ENCODE results near the gene ARNT2. TPM values are rescaled to one million over a fixed set of nuclear protein-coding genes. Genes with fewer than 3 reads are reported as not detected.

Gene ARNT2
- total RNA-seq, 1 experiment from 2014 or later: 16.8 TPM

DNA sequence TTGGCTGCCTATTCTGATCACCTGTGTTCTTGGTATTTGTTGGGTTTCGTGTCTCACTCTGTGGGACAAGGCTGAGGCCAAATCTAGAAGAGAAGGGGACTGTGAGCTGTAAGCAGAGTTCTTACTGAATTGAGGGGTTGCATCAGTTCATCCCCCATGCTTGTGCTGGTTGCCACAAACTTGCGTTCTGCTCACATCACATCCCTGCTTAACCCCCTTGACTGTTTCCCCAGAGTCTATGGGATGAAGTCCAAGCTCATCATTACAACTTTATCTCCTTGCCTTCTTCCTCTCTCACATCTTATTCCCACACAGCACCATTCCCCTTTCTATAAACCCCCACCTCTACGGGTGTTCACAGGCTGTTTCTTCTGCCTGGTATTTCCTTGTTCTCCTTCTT is 147.2 kb downstream of the ARNT2 start:
- no TSS peak for BruUV-seq (replicated peaks)
- peaks cover 6% of the 10 kb centered on the region; the same call in 1 of the 2 replicates for H3K27me3 ChIP-seq (ENCODE audit: control insufficient read depth, insufficient read depth, low read length)
- no peaks in the 10 kb centered on the region for H3K4me1 ChIP-seq (ENCODE audit: control insufficient read depth, insufficient read depth, low read length)
- ATAC-seq (no peak), DNase-seq (ENCODE audit: low read depth, low spot score) (no peak)
- ChIA-PET CTCF (no interaction called here), POLR2A (no interaction called here)
- no peak overlapping the region for H3K27ac ChIP-seq (ENCODE audit: low read length)
- in situ Hi-C loops (cut with HindIII; ENCODE audit: low pct_unique_long_range_greater_than_20kb, low sequenced_read_pairs): no loop called here
- intact Hi-C loops (cut with micrococcal nuclease; ENCODE audit: unreplicated experiment): no loop called here
- no peaks in the 10 kb centered on the region for H3K9me3 ChIP-seq (ENCODE audit: control insufficient read depth, insufficient read depth, low read depth, low read length)
- no peak overlapping the region for H3K4me3 ChIP-seq (ENCODE audit: low read depth in 2 of 2, low read length in 2 of 2)
- H3K36me3 ChIP-seq (ENCODE audit: control insufficient read depth, insufficient read depth, low read length): no peaks in the 10 kb centered on the region
- TF ChIP-seq SIN3A (IDR thresholded peaks at IDR 0.05; ENCODE audit: borderline replicate concordance, insufficient read depth, low read depth, low read length) (no peak), TCF7L2 (IDR thresholded peaks at IDR 0.05; ENCODE audit: low read depth, low read length) (no peak), CTCF (IDR thresholded peaks at IDR 0.05) (no peak), POLR2AphosphoS5 (IDR thresholded peaks at IDR 0.05; ENCODE audit: low read depth, low read length) (no peak)
- TF ChIP-seq, protein P1, sequence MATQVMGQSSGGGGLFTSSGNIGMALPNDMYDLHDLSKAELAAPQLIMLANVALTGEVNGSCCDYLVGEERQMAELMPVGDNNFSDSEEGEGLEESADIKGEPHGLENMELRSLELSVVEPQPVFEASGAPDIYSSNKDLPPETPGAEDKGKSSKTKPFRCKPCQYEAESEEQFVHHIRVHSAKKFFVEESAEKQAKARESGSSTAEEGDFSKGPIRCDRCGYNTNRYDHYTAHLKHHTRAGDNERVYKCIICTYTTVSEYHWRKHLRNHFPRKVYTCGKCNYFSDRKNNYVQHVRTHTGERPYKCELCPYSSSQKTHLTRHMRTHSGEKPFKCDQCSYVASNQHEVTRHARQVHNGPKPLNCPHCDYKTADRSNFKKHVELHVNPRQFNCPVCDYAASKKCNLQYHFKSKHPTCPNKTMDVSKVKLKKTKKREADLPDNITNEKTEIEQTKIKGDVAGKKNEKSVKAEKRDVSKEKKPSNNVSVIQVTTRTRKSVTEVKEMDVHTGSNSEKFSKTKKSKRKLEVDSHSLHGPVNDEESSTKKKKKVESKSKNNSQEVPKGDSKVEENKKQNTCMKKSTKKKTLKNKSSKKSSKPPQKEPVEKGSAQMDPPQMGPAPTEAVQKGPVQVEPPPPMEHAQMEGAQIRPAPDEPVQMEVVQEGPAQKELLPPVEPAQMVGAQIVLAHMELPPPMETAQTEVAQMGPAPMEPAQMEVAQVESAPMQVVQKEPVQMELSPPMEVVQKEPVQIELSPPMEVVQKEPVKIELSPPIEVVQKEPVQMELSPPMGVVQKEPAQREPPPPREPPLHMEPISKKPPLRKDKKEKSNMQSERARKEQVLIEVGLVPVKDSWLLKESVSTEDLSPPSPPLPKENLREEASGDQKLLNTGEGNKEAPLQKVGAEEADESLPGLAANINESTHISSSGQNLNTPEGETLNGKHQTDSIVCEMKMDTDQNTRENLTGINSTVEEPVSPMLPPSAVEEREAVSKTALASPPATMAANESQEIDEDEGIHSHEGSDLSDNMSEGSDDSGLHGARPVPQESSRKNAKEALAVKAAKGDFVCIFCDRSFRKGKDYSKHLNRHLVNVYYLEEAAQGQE (IDR thresholded peaks at IDR 0.05; ENCODE audit: insufficient read depth in 1 of 2, low read depth in 2 of 2, low read length in 1 of 2): no peak

GRCh38 chr15:80554560-80554959 is 150.4 kb downstream of the ARNT2 start:
- POLR2A ChIA-PET: interaction anchor here (0.5 kb wide), 1 partner anchor 83 kb away, joined by 4 read pairs; no protein-coding TSS in a partner anchor
- in situ Hi-C loops (cut with HindIII; ENCODE audit: low pct_unique_long_range_greater_than_20kb, low sequenced_read_pairs) (no loop called here), intact Hi-C loops (cut with micrococcal nuclease; ENCODE audit: unreplicated experiment) (no loop called here)
- H3K36me3 ChIP-seq (ENCODE audit: control insufficient read depth, insufficient read depth, low read length): no peaks in the 10 kb centered on the region
- ATAC-seq (no peak), DNase-seq (ENCODE audit: low read depth, low spot score) (no peak)
- H3K4me3 ChIP-seq (ENCODE audit: low read depth in 2 of 2, low read length in 2 of 2): no peak overlapping the region
- no peak overlapping the region for H3K27ac ChIP-seq (ENCODE audit: low read length)
- no TSS peak for BruUV-seq (replicated peaks)
- H3K9me3 ChIP-seq (ENCODE audit: control insufficient read depth, insufficient read depth, low read depth, low read length): no peaks in the 10 kb centered on the region
- no peak for TF ChIP-seq POLR2AphosphoS5 (IDR thresholded peaks at IDR 0.05; ENCODE audit: low read depth, low read length)
- no peaks in the 10 kb centered on the region for H3K4me1 ChIP-seq (ENCODE audit: control insufficient read depth, insufficient read depth, low read length)
- CTCF ChIA-PET: no interaction called here
- H3K27me3 ChIP-seq (ENCODE audit: control insufficient read depth, insufficient read depth, low read length): peaks cover 2% of the 10 kb centered on the region; the same call in 1 of the 2 replicates

DNA sequence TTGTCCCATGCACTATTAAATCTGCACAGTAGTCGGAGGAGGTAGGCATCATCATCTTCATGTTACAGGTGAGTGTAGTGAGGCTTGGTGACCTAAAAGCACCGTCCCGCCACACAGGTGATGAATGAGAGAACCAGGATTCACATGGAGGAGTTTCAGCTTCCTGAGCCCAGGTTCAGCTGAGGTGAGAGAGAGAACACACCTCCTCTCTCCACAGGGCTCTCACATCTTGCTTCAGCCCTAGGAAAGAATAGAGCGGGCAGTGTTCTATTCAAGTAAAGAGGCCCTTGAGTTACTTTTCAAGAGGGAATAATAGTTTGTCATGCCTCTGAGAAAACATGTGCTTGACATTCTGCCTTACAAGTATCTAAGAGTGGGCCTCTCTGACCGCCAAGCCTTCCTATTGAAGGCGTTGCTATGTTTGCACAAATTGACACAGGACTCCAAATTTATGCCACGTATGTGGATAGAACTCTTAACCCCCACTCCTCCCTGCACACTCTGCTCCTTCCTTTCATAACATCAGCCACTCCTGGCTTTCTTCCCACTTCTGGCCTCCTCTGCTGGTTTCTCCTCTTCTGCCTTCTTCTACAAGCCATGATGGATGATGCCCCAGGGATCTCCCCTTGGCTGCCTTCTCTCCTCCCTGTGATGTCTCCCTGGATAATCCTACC is 152.6 kb downstream of the ARNT2 start:
- no peaks in the 10 kb centered on the region for H3K36me3 ChIP-seq (ENCODE audit: control insufficient read depth, insufficient read depth, low read length)
- no peak overlapping the region for H3K27ac ChIP-seq (ENCODE audit: low read length)
- no peaks in the 10 kb centered on the region for H3K4me1 ChIP-seq (ENCODE audit: control insufficient read depth, insufficient read depth, low read length)
- ChIA-PET POLR2A (no interaction called here), CTCF (no interaction called here)
- BruUV-seq (replicated peaks): no TSS peak
- intact Hi-C loops (cut with micrococcal nuclease; ENCODE audit: unreplicated experiment): no loop called here
- no peak overlapping the region for H3K4me3 ChIP-seq (ENCODE audit: low read depth in 2 of 2, low read length in 2 of 2)
- TF ChIP-seq CTCF (IDR thresholded peaks at IDR 0.05): no peak
- TF ChIP-seq POLR2AphosphoS5 (IDR thresholded peaks at IDR 0.05; ENCODE audit: low read depth, low read length): no peak
- TF ChIP-seq SIN3A (IDR thresholded peaks at IDR 0.05; ENCODE audit: borderline replicate concordance, insufficient read depth, low read depth, low read length): no peak
- no peak for TF ChIP-seq TCF7L2 (IDR thresholded peaks at IDR 0.05; ENCODE audit: low read depth, low read length)
- DNase-seq (ENCODE audit: low read depth, low spot score) (no peak), ATAC-seq (no peak)
- no peaks in the 10 kb centered on the region for H3K27me3 ChIP-seq (ENCODE audit: control insufficient read depth, insufficient read depth, low read length)
- in situ Hi-C loops (cut with HindIII; ENCODE audit: low pct_unique_long_range_greater_than_20kb, low sequenced_read_pairs): no loop called here
- H3K9me3 ChIP-seq (ENCODE audit: control insufficient read depth, insufficient read depth, low read depth, low read length): no peaks in the 10 kb centered on the region
